Loucy (cell line): ENCODE measurements around the gene CASD1.

ENCODE experiments used
- CTCF ChIP-seq: fragments of 200-600 bp; sonication (generic); conservative IDR thresholded peaks from 2 replicates; pipeline ENCODE4 v1.5.1; 2014; ENCODE audit warnings: mild to moderate bottlenecking, antibody characterized with exemption, low read length
- EZH2phosphoT487 ChIP-seq: fragments of 200-600 bp; IDR thresholded peaks from 2 replicates; pipeline ENCODE4 v1.6.1; 2018; ENCODE audit warnings: antibody characterized with exemption, mild to moderate bottlenecking, moderate library complexity, borderline replicate concordance

GRCh38 chr7:94483843-94484242, 25.8 kb upstream of the CASD1 start:
- no peak for TF ChIP-seq CTCF
- TF ChIP-seq EZH2phosphoT487 = no peak
